GM23338 (cell line): ENCODE data around the gene ZNF311. TPM values are rescaled to one million over a fixed set of nuclear protein-coding genes. Genes with fewer than 3 reads are reported as not detected.

ENCODE experiments used
- ATAC-seq: fragments of 200-7000 bp; cut with Tn5 transposase; 3 replicates; pipeline ENCODE4 v1.9.1; 2020
- DNase-seq: peaks from one replicate; pipeline ENCODE4 v3.0.0-alpha.2; 2015; ENCODE audit warnings: low spot score
- H2AFZ ChIP-seq: fragments of 200-600 bp; sonication (generic); 2 replicates; pipeline ENCODE4 v1.8.0; 2016; ENCODE audit warnings: antibody characterized with exemption, mild to moderate bottlenecking, moderate library complexity
- H3F3A ChIP-seq: fragments of 200-600 bp; sonication (generic); replicated peaks from 2 replicates; pipeline ENCODE4 v1.8.0; 2017; ENCODE audit warnings: antibody characterized with exemption, mixed run types, low read depth
- H3K27ac ChIP-seq: fragments of 200-600 bp; sonication (generic); 2 replicates; pipeline ENCODE4 v1.6.1; 2016; ENCODE audit warnings: low read depth
- H3K27me3 ChIP-seq: fragments of 200-600 bp; sonication (generic); 2 replicates; pipeline ENCODE4 v1.8.0; 2016; ENCODE audit warnings: mild to moderate bottlenecking, mixed run types, moderate library complexity; ENCODE audit not compliant: insufficient read depth
- H3K36me3 ChIP-seq: fragments of 200-600 bp; sonication (generic); 2 replicates; pipeline ENCODE4 v1.8.0; 2016; ENCODE audit warnings: mild to moderate bottlenecking; ENCODE audit not compliant: insufficient read depth
- H3K4me1 ChIP-seq: fragments of 200-600 bp; sonication (generic); 2 replicates; pipeline ENCODE4 v1.8.0; 2016; ENCODE audit warnings: mild to moderate bottlenecking, moderate library complexity; ENCODE audit not compliant: insufficient read depth
- H3K4me2 ChIP-seq: fragments of 200-600 bp; sonication (generic); 2 replicates; pipeline ENCODE4 v1.7.1; 2017; ENCODE audit warnings: mixed run types
- H3K4me3 ChIP-seq: fragments of 200-600 bp; sonication (generic); 2 replicates; pipeline ENCODE4 v1.6.1; 2016; ENCODE audit warnings: mixed run types
- H3K79me2 ChIP-seq: fragments of 200-600 bp; sonication (generic); replicated peaks from 2 replicates; pipeline ENCODE4 v1.8.0; 2017; ENCODE audit warnings: mild to moderate bottlenecking; ENCODE audit not compliant: insufficient read depth
- H3K9me2 ChIP-seq: fragments of 200-600 bp; sonication (generic); 2 replicates; pipeline ENCODE4 v1.8.0; 2017; ENCODE audit not compliant: insufficient read depth
- H4K20me1 ChIP-seq: fragments of 200-600 bp; sonication (generic); replicated peaks from 2 replicates; pipeline ENCODE4 v1.8.0; 2017; ENCODE audit warnings: mild to moderate bottlenecking; ENCODE audit not compliant: insufficient read depth
- H3K27ac Mint-ChIP-seq: 2 replicates; pipeline ENCODE4 v1.8.0; 2020; ENCODE audit warnings: inconsistent platforms, mild to moderate bottlenecking, moderate library complexity, mixed read lengths
- H3K27me3 Mint-ChIP-seq: 3 replicates; pipeline ENCODE4 v1.8.0; 2022; ENCODE audit warnings: low read depth, mild to moderate bottlenecking, moderate library complexity, mixed read lengths, inconsistent platforms; ENCODE audit not compliant: insufficient read depth, poor library complexity
- H3K36me3 Mint-ChIP-seq: 3 replicates; pipeline ENCODE4 v1.8.0; 2021; ENCODE audit warnings: low read depth, mild to moderate bottlenecking, inconsistent platforms, moderate library complexity, mixed read lengths
- H3K4me1 Mint-ChIP-seq: 3 replicates; pipeline ENCODE4 v1.8.0; 2020; ENCODE audit warnings: mild to moderate bottlenecking, inconsistent platforms, mixed read lengths
- H3K4me3 Mint-ChIP-seq: 3 replicates; pipeline ENCODE4 v1.8.0; 2021; ENCODE audit warnings: moderate library complexity, mild to moderate bottlenecking, inconsistent platforms, mixed read lengths
- H3K9me3 Mint-ChIP-seq: 3 replicates; pipeline ENCODE4 v1.8.0; 2020; ENCODE audit warnings: moderate library complexity, mild to moderate bottlenecking, inconsistent platforms, mixed read lengths
- CREB1 ChIP-seq: fragments of 250-450 bp; sonication (Bioruptor Pico); IDR thresholded peaks from 2 replicates; pipeline ENCODE4 v1.5.0; 2020; ENCODE audit warnings: low read depth, mild to moderate bottlenecking, moderate library complexity
- CTCF ChIP-seq, 2 experiments: fragments of 200-600 bp in 1 of 2; sonication (generic) in 1 of 2; conservative IDR thresholded peaks; 2 replicates each; pipeline versions ENCODE4 v1.5.1 to v1.6.1; 2016 to 2017; ENCODE audit warnings: antibody characterized with exemption in 2 of 2, low read depth in 2 of 2, mild to moderate bottlenecking in 2 of 2, moderate library complexity in 1 of 2
- ETS1 ChIP-seq: IDR thresholded peaks from 2 replicates; pipeline ENCODE4 v1.6.1; 2016; ENCODE audit warnings: antibody characterized with exemption
- EZH2phosphoT487 ChIP-seq: fragments of 200-600 bp; sonication (generic); IDR thresholded peaks from one replicate; pipeline ENCODE4 v1.8.1; 2018; ENCODE audit warnings: antibody characterized with exemption; ENCODE audit not compliant: unreplicated experiment
- JUNB ChIP-seq: IDR thresholded peaks from one replicate; pipeline ENCODE4 v1.6.1; 2016; ENCODE audit warnings: antibody characterized with exemption; ENCODE audit not compliant: unreplicated experiment
- NANOG ChIP-seq: IDR thresholded peaks from 2 replicates; pipeline ENCODE4 v1.6.1; 2016; ENCODE audit warnings: antibody characterized with exemption, borderline replicate concordance
- REST ChIP-seq: IDR thresholded peaks from one replicate; pipeline ENCODE4 v1.6.1; 2018; ENCODE audit warnings: antibody characterized with exemption; ENCODE audit not compliant: unreplicated experiment
- STAT1 ChIP-seq: IDR thresholded peaks from one replicate; pipeline ENCODE4 v1.6.1; 2016; ENCODE audit warnings: antibody characterized with exemption; ENCODE audit not compliant: unreplicated experiment
- ZNF114 ChIP-seq: fragments of 250-450 bp; sonication (Bioruptor Pico); IDR thresholded peaks from 2 replicates; pipeline ENCODE4 v1.5.0; 2020; ENCODE audit warnings: mild to moderate bottlenecking, moderate library complexity
- ZNF331 ChIP-seq: fragments of 250-450 bp; sonication (Bioruptor Pico); IDR thresholded peaks from 2 replicates; pipeline ENCODE4 v1.5.0; 2020; ENCODE audit warnings: low read depth, mild to moderate bottlenecking, moderate library complexity
- ZNF462 ChIP-seq: fragments of 250-450 bp; sonication (Bioruptor Pico); IDR thresholded peaks from 2 replicates; pipeline ENCODE4 v1.5.0; 2020; ENCODE audit warnings: mild to moderate bottlenecking, moderate library complexity
- polyA plus RNA-seq: library from polyadenylated mRNA; unstranded; fragments of >200 nt; fragmentation: Nextera tagmentation; extraction: Ambion mirVana; gene quantifications from 2 replicates; pipeline ENCODE4 v1.2.1, GENCODE V29; 2016
- total RNA-seq: library from RNA; depleted of rRNA; stranded (reverse); fragments of >200 nt; shearing (Covaris generic); gene quantifications from 2 replicates; pipeline ENCODE4 v1.2.3, GENCODE V29; 2014

Gene ZNF311
- total and polyA plus RNA-seq, 2 experiments from 2014 or later = 1.5 to 1.8 TPM

GRCh38 chr6:29011276-29011734 is 6.2 kb upstream of the ZNF311 start:
- no peaks in the 10 kb centered on the region for H3K79me2 ChIP-seq
- no peaks in the 10 kb centered on the region for H3K36me3 ChIP-seq
- peaks cover 10% of the 10 kb centered on the region; the same call in 2 of the 3 replicates for H3K9me3 Mint-ChIP-seq
- H3K4me1 Mint-ChIP-seq = peaks cover 2% of the 10 kb centered on the region; the same call in 2 of the 3 replicates
- H3K4me3 Mint-ChIP-seq = peak overlapping the region; percentile 92
- DNase-seq = peak; percentile 95
- no peaks in the 10 kb centered on the region for H4K20me1 ChIP-seq
- no peak overlapping the region for H3K27ac ChIP-seq
- H3K27ac Mint-ChIP-seq = no peak overlapping the region
- peaks cover 21% of the 10 kb centered on the region for H3K27me3 Mint-ChIP-seq
- peaks cover 6% of the 10 kb centered on the region; the same call in 1 of the 2 replicates for H3K4me1 ChIP-seq
- TF ChIP-seq CTCF (conservative IDR thresholded peaks at IDR 0.05; ENCODE audit: low read depth in 2 of 2) (no peak), EZH2phosphoT487 (no peak), JUNB (no peak), NANOG (no peak), REST (no peak), ZNF114 (no peak), ZNF462 (CRISPR knock-in tag) (no peak), ZNF331 (no peak), STAT1 (no peak), CREB1 (no peak), ETS1 (no peak)
- peaks cover 4% of the 10 kb centered on the region; the same call in 1 of the 2 replicates for H3K9me2 ChIP-seq
- H3K4me3 ChIP-seq = peak overlapping the region; percentile 55
- ATAC-seq = peak; percentile 66
- peak overlapping the region; percentile 72 for H2AFZ ChIP-seq
- H3K27me3 ChIP-seq = peaks cover 54% of the 10 kb centered on the region
- peaks cover 5% of the 10 kb centered on the region; the same call in 1 of the 3 replicates for H3K36me3 Mint-ChIP-seq
- H3F3A ChIP-seq = peaks cover 3% of the 10 kb centered on the region; the same call in 1 of the 2 replicates
- peak overlapping the region; percentile 83 for H3K4me2 ChIP-seq
